GM18861 (cell line): ENCODE results near the gene PASD1.
"Not testable (repeated sequence)": the region's sequence is repeated elsewhere in the genome, so short reads cannot be mapped to it uniquely, and the experiment has no call there.

Experiments used
- ATAC-seq: cut with Tn5 transposase; IDR thresholded peaks from one replicate; pipeline ENCODE4 v1.9.1; 2021; ENCODE audit not compliant: unreplicated experiment

The PASD1 gene

GRCh38 chrX:151563449-151563848, at the start of gene PASD1:
Gene PASD1 (plus strand): TSS chrX:151563675. CDS start chrX:151601554, 37,879 bp downstream.
- ATAC-seq, result no peak

DNA sequence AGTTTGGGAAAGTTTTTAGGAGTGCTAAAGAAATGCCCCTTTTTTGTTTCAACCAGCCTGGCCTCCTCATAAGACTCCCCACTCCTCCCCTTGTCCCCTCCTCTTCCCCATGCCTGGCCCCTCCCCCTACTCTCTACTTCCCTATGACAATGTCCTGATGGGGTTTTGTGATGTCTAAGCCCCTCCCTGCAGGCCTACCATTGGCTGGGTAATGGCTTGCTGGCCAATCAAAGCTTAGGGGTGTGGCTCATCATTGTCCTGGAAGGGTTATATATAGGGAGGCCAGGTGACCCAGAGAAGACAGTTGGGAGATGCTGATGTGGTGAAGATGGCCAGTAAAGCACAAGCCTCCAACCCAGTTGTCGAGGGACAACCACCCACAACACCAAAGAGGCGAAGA, 48.2 kb upstream of the PASD1 start:
- no peak for ATAC-seq

- ATAC-seq, result no peak
Measured at GRCh38 chrX:151516538-151517187, 46.8 kb upstream of the PASD1 start.

DNA sequence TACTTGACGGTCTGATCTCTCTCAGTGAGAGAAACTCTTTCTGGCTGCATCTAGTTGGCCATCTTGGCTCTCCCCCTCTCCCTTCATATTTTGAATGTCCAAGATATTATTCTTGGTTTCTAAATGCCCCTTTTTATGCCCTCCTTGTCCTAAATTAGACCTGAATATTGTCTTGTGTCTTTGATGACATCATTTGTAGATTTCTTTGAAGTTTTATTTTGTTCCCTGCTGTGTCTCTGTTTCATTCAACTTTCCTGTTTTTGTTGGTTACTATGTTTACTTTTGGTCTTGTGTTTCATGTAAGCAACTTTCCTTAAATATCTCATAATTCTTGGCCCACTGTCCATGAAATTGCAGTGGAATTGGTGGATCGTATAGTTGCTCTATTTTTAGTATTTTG, 46.1 kb upstream of the PASD1 start:
- no peak for ATAC-seq

GRCh38 chrX:151523351-151523750, 40.1 kb upstream of the PASD1 start:
- no peak for ATAC-seq

GRCh38 chrX:151536571-151536970, 26.9 kb upstream of the PASD1 start:
- no peak for ATAC-seq

- ATAC-seq, result no peak
Measured at GRCh38 chrX:151537572-151537971, 25.9 kb upstream of the PASD1 start.

GRCh38 chrX:151538190-151539122, 25.0 kb upstream of the PASD1 start:
- no peak for ATAC-seq

GRCh38 chrX:151543706-151544105, 19.8 kb upstream of the PASD1 start:
- ATAC-seq, result peak; percentile 89

GRCh38 chrX:151546226-151546625, 17.2 kb upstream of the PASD1 start:
- not testable (repeated sequence) for ATAC-seq

- ATAC-seq, result not testable (repeated sequence)
Measured at GRCh38 chrX:151551176-151551575, 12.3 kb upstream of the PASD1 start.

DNA sequence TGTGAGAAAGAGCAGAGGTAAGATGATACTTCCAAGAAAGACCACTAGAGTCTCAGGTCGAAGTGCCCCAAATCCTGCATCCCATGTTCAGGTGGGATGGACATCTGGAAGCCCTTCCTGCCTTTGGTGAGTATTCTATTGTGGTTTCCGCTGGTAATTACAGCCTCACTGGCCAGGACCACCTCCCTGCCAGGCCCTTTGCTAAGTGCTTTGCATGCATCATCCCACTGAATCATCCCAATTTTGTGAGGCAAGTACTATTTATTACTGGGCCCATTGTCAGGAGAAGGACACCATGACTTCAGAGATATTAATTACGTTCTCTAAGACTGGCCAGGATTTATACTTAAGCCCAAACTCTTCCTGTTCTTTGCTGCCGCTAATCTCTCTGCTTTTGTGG, 10.7 kb upstream of the PASD1 start:
- ATAC-seq, result no peak

- not testable (repeated sequence) for ATAC-seq
Measured at GRCh38 chrX:151555301-151555700, 8.2 kb upstream of the PASD1 start.

- not testable (repeated sequence) for ATAC-seq
Measured at GRCh38 chrX:151562485-151562884, 990 bp upstream of the PASD1 start.

GRCh38 chrX:151563003-151563402, 472 bp upstream of the PASD1 start:
- not testable (repeated sequence) for ATAC-seq

DNA sequence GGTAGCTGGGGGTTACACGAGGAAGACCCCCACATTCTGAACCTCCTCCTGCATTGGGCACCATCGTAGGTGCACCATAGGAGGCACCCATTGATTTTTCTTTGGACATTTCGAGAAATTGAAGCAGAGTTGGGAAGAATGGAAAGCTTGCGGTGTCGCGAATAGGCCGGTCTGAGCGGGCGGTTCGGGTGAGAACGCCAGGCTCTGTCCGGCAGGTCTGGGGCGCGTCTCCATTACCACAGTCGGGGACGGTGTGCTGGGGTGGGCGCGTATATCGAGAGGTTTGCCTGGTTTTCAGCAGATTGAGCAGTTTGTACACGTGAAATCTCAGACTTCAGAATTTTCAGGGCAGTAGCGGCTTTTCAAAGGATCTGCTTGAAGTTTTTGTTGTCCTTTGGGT, 560 bp downstream of the PASD1 start:
- ATAC-seq, result no peak

DNA sequence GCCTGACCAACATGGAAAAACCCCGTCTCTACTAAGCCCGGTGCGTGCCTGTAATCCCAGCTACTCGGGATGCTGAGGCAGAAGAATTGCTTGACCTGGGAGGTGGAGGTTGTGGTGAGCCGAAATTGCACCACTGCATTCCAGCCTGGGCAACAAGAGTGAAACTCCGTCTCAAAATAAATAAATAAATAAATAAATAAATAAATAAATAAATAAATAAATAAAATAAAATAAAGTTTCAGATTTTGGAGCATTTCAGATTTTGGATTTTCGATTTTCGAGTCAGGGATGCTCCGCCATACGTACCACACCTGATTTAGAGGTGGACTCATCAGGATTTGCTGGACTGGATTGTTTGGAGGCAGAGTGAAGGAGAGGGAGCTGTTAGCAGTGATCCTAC, 3.4 kb downstream of the PASD1 start:
- not testable (repeated sequence) for ATAC-seq

GRCh38 chrX:151570561-151570960, 7.1 kb downstream of the PASD1 start:
- ATAC-seq, result no peak

- not testable (repeated sequence) for ATAC-seq
Measured at GRCh38 chrX:151593384-151593783, 29.9 kb downstream of the PASD1 start.

- no peak for ATAC-seq
Measured at GRCh38 chrX:151596282-151596681, 32.8 kb downstream of the PASD1 start.

- ATAC-seq, result no peak
Measured at GRCh38 chrX:151604931-151605330, 41.5 kb downstream of the PASD1 start.

GRCh38 chrX:151609222-151609621, 45.7 kb downstream of the PASD1 start:
- ATAC-seq, result no peak
